Measurements from ENCODE around the gene PACS2.

DNA sequence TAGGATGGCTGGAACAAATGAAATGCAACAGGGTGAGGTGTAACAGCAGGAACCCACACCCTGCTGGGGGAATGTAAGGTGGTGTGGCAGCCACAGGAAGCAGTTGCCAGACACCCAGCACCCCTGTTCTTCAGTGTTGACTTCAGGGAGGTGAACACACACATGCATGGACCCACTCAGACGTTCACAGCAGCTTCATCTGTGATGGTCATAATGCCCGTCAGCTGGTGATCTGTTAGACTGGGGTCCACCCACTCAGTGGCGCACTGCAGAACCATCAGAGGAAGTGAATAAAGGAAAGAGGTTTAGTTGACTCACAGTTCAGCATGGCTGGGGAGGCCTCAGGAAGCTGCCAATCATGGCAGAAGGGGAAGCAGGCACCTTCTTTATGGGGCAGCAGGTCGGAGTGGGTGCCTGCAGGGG, 61.1 kb downstream of the PACS2 start:
- TF ChIP-seq CTCF (IDR thresholded peaks at IDR 0.05; ENCODE audit: low read depth, low read length, missing input control) (no peak), RAD21 (IDR thresholded peaks at IDR 0.05) (no peak), JUND (IDR thresholded peaks at IDR 0.05) (no peak), SP1 (IDR thresholded peaks at IDR 0.05) (no peak), TAF1 (conservative IDR thresholded peaks at IDR 0.05) (no peak), MAX (IDR thresholded peaks at IDR 0.05) (no peak), FOXA1 (IDR thresholded peaks at IDR 0.05) (no peak), YY1 (IDR thresholded peaks at IDR 0.05) (no peak), EGR1 (IDR thresholded peaks at IDR 0.05; ENCODE audit: low read depth in 2 of 2) (no peak), GABPA (IDR thresholded peaks at IDR 0.05 in 1 of 2, conservative IDR thresholded peaks at IDR 0.05 in 1 of 2) (no peak)
- TF ChIP-seq, protein P1, sequence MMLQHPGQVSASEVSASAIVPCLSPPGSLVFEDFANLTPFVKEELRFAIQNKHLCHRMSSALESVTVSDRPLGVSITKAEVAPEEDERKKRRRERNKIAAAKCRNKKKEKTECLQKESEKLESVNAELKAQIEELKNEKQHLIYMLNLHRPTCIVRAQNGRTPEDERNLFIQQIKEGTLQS (IDR thresholded peaks at IDR 0.05): no peak
- TF ChIP-seq, protein P2, sequence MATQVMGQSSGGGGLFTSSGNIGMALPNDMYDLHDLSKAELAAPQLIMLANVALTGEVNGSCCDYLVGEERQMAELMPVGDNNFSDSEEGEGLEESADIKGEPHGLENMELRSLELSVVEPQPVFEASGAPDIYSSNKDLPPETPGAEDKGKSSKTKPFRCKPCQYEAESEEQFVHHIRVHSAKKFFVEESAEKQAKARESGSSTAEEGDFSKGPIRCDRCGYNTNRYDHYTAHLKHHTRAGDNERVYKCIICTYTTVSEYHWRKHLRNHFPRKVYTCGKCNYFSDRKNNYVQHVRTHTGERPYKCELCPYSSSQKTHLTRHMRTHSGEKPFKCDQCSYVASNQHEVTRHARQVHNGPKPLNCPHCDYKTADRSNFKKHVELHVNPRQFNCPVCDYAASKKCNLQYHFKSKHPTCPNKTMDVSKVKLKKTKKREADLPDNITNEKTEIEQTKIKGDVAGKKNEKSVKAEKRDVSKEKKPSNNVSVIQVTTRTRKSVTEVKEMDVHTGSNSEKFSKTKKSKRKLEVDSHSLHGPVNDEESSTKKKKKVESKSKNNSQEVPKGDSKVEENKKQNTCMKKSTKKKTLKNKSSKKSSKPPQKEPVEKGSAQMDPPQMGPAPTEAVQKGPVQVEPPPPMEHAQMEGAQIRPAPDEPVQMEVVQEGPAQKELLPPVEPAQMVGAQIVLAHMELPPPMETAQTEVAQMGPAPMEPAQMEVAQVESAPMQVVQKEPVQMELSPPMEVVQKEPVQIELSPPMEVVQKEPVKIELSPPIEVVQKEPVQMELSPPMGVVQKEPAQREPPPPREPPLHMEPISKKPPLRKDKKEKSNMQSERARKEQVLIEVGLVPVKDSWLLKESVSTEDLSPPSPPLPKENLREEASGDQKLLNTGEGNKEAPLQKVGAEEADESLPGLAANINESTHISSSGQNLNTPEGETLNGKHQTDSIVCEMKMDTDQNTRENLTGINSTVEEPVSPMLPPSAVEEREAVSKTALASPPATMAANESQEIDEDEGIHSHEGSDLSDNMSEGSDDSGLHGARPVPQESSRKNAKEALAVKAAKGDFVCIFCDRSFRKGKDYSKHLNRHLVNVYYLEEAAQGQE (IDR thresholded peaks at IDR 0.05): no peak
- TF ChIP-seq, protein P3, sequence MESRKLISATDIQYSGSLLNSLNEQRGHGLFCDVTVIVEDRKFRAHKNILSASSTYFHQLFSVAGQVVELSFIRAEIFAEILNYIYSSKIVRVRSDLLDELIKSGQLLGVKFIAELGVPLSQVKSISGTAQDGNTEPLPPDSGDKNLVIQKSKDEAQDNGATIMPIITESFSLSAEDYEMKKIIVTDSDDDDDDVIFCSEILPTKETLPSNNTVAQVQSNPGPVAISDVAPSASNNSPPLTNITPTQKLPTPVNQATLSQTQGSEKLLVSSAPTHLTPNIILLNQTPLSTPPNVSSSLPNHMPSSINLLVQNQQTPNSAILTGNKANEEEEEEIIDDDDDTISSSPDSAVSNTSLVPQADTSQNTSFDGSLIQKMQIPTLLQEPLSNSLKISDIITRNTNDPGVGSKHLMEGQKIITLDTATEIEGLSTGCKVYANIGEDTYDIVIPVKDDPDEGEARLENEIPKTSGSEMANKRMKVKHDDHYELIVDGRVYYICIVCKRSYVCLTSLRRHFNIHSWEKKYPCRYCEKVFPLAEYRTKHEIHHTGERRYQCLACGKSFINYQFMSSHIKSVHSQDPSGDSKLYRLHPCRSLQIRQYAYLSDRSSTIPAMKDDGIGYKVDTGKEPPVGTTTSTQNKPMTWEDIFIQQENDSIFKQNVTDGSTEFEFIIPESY (IDR thresholded peaks at IDR 0.05): no peak
